Neural progenitor cell (in vitro differentiated cells): ENCODE data around the gene PKNOX1. TPM values are rescaled to one million over a fixed set of nuclear protein-coding genes. Genes with fewer than 3 reads are reported as not detected.

Experiments used
- DNase-seq: peaks from one replicate; pipeline ENCODE4 v3.0.0-alpha.2; 2016; ENCODE audit warnings: low spot score
- H2AFZ ChIP-seq: fragments of 200-600 bp; sonication (generic); replicated peaks from 2 replicates; pipeline ENCODE4 v1.6.1; 2016; ENCODE audit warnings: antibody characterized with exemption
- H3F3A ChIP-seq: fragments of 200-600 bp; sonication (generic); 2 replicates; pipeline ENCODE4 v1.6.1; 2016; ENCODE audit warnings: antibody characterized with exemption, low read depth
- H3K27ac ChIP-seq: fragments of 200-600 bp; sonication (generic); 2 replicates; pipeline ENCODE4 v1.5.1; 2016; ENCODE audit warnings: mild to moderate bottlenecking
- H3K27me3 ChIP-seq: fragments of 200-600 bp; sonication (generic); 2 replicates; pipeline ENCODE4 v1.6.1; 2016; ENCODE audit warnings: mild to moderate bottlenecking, moderate library complexity
- H3K36me3 ChIP-seq: fragments of 200-600 bp; sonication (generic); 2 replicates; pipeline ENCODE4 v1.5.1; 2016
- H3K4me1 ChIP-seq: fragments of 200-600 bp; sonication (generic); 2 replicates; pipeline ENCODE4 v1.6.1; 2016; ENCODE audit warnings: mixed run types
- H3K4me2 ChIP-seq: fragments of 200-600 bp; sonication (generic); 2 replicates; pipeline ENCODE4 v1.6.1; 2016
- H3K4me3 ChIP-seq: fragments of 200-600 bp; sonication (generic); 2 replicates; pipeline ENCODE4 v1.5.1; 2016
- H3K79me2 ChIP-seq: fragments of 200-600 bp; sonication (generic); 2 replicates; pipeline ENCODE4 v1.6.1; 2016; ENCODE audit warnings: low read depth
- H3K9ac ChIP-seq: fragments of 200-600 bp; sonication (generic); 2 replicates; pipeline ENCODE4 v1.6.1; 2016
- H3K9me3 ChIP-seq: fragments of 200-600 bp; sonication (generic); 2 replicates; pipeline ENCODE4 v1.5.1; 2016; ENCODE audit warnings: low read depth
- H4K20me1 ChIP-seq: fragments of 200-600 bp; sonication (generic); 2 replicates; pipeline ENCODE4 v1.6.1; 2016; ENCODE audit warnings: low read depth
- H3K27ac Mint-ChIP-seq: 3 replicates; pipeline ENCODE4 v1.8.0; 2021; ENCODE audit warnings: mixed read lengths
- H3K27me3 Mint-ChIP-seq: 2 replicates; pipeline ENCODE4 v1.8.0; 2022; ENCODE audit warnings: low read depth, mild to moderate bottlenecking, inconsistent platforms, moderate library complexity, mixed read lengths; ENCODE audit not compliant: insufficient read depth
- H3K36me3 Mint-ChIP-seq: 3 replicates; pipeline ENCODE4 v1.8.0; 2021; ENCODE audit warnings: mixed read lengths
- H3K4me1 Mint-ChIP-seq: 3 replicates; pipeline ENCODE4 v1.8.0; 2021; ENCODE audit warnings: mixed read lengths
- H3K4me3 Mint-ChIP-seq: 3 replicates; pipeline ENCODE4 v1.8.0; 2021; ENCODE audit warnings: mild to moderate bottlenecking, moderate library complexity, mixed read lengths
- H3K9me3 Mint-ChIP-seq: 3 replicates; pipeline ENCODE4 v1.8.0; 2020; ENCODE audit warnings: mixed read lengths
- CTCF ChIP-seq: fragments of 200-600 bp; sonication (generic); IDR thresholded peaks from 2 replicates; pipeline ENCODE4 v1.5.1; 2017; ENCODE audit warnings: antibody characterized with exemption, mild to moderate bottlenecking
- EZH2 ChIP-seq: fragments of 200-600 bp; sonication (generic); IDR thresholded peaks from 2 replicates; pipeline ENCODE4 v1.6.1; 2017; ENCODE audit warnings: antibody characterized with exemption, mild to moderate bottlenecking, moderate library complexity
- EZH2phosphoT487 ChIP-seq: fragments of 200-600 bp; sonication (generic); IDR thresholded peaks from 2 replicates; pipeline ENCODE4 v1.6.1; 2017; ENCODE audit warnings: antibody characterized with exemption
- total RNA-seq: library from RNA; depleted of rRNA; stranded (reverse); fragments of >200 nt; gene quantifications from 2 replicates; pipeline ENCODE4 v1.2.3, GENCODE V29; 2015; ENCODE audit warnings: low replicate concordance

Gene PKNOX1
- total RNA-seq, 1 donor from 2014 or later = 11.0 TPM

GRCh38 chr21:43012596-43012995 lies 38.2 kb downstream of the PKNOX1 start:
- Histone ChIP-seq H3K4me3 (no peak overlapping the region), H3K36me3 (no peaks in the 10 kb centered on the region), H3K9ac (no peak overlapping the region), H3K9me3 (no peaks in the 10 kb centered on the region), H3K27me3 (no peaks in the 10 kb centered on the region), H3K4me1 (no peaks in the 10 kb centered on the region), H3F3A (no peaks in the 10 kb centered on the region), H2AFZ (no peak overlapping the region), H3K4me2 (no peak overlapping the region), H3K27ac (no peak overlapping the region), H3K79me2 (no peaks in the 10 kb centered on the region), H4K20me1 (no peaks in the 10 kb centered on the region)
- Mint-ChIP-seq H3K27ac (no peak overlapping the region), H3K4me1 (no peaks in the 10 kb centered on the region), H3K36me3 (peaks cover 32% of the 10 kb centered on the region), H3K27me3 (no peaks in the 10 kb centered on the region), H3K9me3 (no peaks in the 10 kb centered on the region), H3K4me3 (no peak overlapping the region)
- TF ChIP-seq CTCF = no peak
- TF ChIP-seq EZH2 = no peak
- TF ChIP-seq EZH2phosphoT487 = no peak
- no peak for DNase-seq

- H3K4me1 ChIP-seq = no peaks in the 10 kb centered on the region
- H3K36me3 ChIP-seq = no peaks in the 10 kb centered on the region
- no peaks in the 10 kb centered on the region for H3K4me1 Mint-ChIP-seq
- no peaks in the 10 kb centered on the region for H3F3A ChIP-seq
- no peak overlapping the region for H3K4me2 ChIP-seq
- no peaks in the 10 kb centered on the region for H3K27me3 Mint-ChIP-seq
- H3K27ac ChIP-seq = no peak overlapping the region
- no peaks in the 10 kb centered on the region for H4K20me1 ChIP-seq
- H3K9ac ChIP-seq = no peak overlapping the region
- H2AFZ ChIP-seq = no peak overlapping the region
- H3K9me3 ChIP-seq = no peaks in the 10 kb centered on the region
- no peaks in the 10 kb centered on the region for H3K79me2 ChIP-seq
- TF ChIP-seq EZH2phosphoT487 = no peak
- TF ChIP-seq EZH2 = no peak
- no peak for TF ChIP-seq CTCF
- H3K27ac Mint-ChIP-seq = no peak overlapping the region
- no peak overlapping the region for H3K4me3 ChIP-seq
- H3K4me3 Mint-ChIP-seq = no peak overlapping the region
- no peaks in the 10 kb centered on the region for H3K9me3 Mint-ChIP-seq
- H3K36me3 Mint-ChIP-seq = peaks cover 23% of the 10 kb centered on the region
- no peaks in the 10 kb centered on the region for H3K27me3 ChIP-seq
- no peak for DNase-seq
Observed at GRCh38 chr21:43015906-43016540, 41.7 kb downstream of the PKNOX1 start.

- no peaks in the 10 kb centered on the region for H3K27me3 Mint-ChIP-seq
- no peak for DNase-seq
- no peak overlapping the region for H3K4me3 Mint-ChIP-seq
- no peaks in the 10 kb centered on the region for H3K79me2 ChIP-seq
- no peaks in the 10 kb centered on the region for H3K36me3 ChIP-seq
- no peak overlapping the region for H2AFZ ChIP-seq
- no peaks in the 10 kb centered on the region for H4K20me1 ChIP-seq
- H3F3A ChIP-seq = no peaks in the 10 kb centered on the region
- H3K27me3 ChIP-seq = no peaks in the 10 kb centered on the region
- H3K4me1 ChIP-seq = no peaks in the 10 kb centered on the region
- H3K36me3 Mint-ChIP-seq = peaks cover 23% of the 10 kb centered on the region
- no peaks in the 10 kb centered on the region for H3K9me3 Mint-ChIP-seq
- no peak overlapping the region for H3K27ac ChIP-seq
- no peaks in the 10 kb centered on the region for H3K4me1 Mint-ChIP-seq
- no peak for TF ChIP-seq EZH2
- no peak for TF ChIP-seq CTCF
- TF ChIP-seq EZH2phosphoT487 = no peak
- no peaks in the 10 kb centered on the region for H3K9me3 ChIP-seq
- H3K4me2 ChIP-seq = no peak overlapping the region
- no peak overlapping the region for H3K27ac Mint-ChIP-seq
- no peak overlapping the region for H3K4me3 ChIP-seq
- no peak overlapping the region for H3K9ac ChIP-seq
Observed at GRCh38 chr21:43016728-43017127, 42.4 kb downstream of the PKNOX1 start.
